GM18507 (cell line): ENCODE results near the gene SLC22A23.

ENCODE experiments used
- DNase-seq: peaks from one replicate; pipeline ENCODE4 v3.0.0; 2011; ENCODE audit warnings: low read depth; ENCODE audit not compliant: insufficient read length; ENCODE audit errors: extremely low spot score
- FAIRE-seq: peaks from 2 replicates; lab custom pipeline; 2011; peaks lifted over from hg19 to GRCh38; lab: Jason Lieb, UNC

SLC22A23 gene

DNA sequence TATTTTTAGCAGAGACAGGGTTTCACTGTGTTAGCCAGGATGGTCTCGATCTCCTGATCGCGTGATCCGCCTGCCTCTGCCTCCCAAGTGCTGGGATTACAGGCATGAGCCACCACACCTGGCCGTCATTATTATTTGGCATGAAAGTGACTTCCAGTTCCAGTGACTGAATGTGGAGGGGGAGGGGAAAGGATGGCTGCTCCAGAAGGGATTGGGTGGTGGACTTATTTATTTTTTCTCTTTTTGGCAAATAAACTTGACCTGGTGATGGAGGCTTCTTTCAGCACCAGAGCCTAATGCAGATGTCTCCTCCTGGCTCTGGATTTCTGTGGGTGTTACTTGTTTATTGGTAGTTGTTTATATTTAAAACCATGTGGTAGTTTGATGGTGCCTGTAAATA, 16.9 kb upstream of the SLC22A23 start:
- DNase-seq, result no peak
- no peak for FAIRE-seq

DNA sequence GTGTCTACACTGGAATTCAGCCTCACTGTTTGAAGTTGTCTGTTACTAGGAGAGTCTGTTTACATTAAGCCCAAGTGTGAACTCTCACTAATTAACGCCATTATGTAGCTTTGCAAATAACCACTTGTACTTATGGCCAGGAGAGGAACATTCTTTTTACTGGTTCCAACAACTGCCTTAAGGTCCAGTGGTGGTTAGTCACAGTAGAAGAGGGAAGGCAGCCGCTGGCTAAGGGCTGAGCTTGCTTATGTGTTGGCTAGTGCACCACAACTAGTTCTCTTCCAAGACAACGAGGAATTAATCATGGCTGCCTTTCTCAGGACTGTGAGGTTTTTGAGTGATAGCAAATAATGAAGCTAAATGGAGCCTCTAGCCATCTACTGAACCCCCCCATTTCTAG, 14.9 kb upstream of the SLC22A23 start:
- FAIRE-seq, result no peak
- DNase-seq, result no peak

DNA sequence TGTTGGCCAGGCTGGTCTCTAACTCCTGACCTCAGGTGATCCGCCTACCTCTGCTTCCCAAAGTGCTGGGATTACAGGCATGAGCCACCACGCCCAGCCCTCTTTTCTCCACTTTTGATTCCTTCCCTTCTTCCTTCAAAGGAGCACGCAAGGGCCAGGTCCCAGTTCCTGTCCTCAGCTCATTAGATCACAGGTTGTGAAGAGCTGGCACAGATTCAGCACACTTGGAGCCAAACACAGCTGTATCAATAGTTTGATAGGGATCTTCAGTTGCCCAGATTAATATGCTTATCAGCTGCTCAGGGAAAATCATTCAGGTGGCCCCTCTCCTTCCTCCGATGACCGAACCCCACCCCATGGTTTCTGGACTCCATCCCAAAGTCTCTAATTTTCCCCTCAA, 14.4 kb upstream of the SLC22A23 start:
- DNase-seq (no peak), FAIRE-seq (no peak)

DNA sequence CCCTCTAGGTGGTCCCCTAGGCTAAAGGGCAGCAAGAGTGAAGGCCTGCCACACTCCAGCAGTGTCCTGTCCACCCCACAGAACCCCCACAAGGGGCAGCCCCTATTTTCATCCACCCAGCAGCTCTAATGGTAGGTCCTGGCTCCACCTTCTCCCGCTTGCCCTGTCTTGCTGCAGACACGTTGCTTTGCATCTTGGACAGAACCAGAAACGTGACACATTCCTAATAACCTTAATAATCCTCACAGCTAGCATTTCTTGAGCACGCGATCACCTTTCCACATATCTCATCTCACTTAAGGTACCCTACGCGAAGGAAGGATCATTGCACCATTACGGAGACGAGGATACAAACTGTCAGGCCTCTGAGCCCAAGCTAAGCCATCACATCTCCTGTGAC, 11.7 kb upstream of the SLC22A23 start:
- FAIRE-seq (no peak), DNase-seq (no peak)

DNA sequence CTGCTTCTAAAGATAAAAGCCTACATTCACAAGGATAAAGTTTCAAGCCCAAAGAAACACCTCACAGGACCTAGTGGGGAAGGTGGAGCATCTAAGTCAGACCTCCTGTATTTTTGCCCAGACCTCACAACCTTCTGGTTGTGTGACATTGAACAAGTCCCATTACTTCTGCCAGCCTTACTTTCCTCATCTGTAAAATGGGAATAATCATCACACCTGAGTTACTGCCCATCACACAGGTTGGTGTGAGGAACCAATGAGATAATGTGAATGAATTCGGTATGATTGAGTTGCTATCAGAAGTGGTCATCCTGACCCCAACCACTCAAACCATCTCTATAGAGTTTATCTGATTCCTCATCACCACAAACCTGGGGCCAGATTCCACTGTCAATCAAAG, 11.1 kb upstream of the SLC22A23 start:
- FAIRE-seq (no peak), DNase-seq (no peak)

DNA sequence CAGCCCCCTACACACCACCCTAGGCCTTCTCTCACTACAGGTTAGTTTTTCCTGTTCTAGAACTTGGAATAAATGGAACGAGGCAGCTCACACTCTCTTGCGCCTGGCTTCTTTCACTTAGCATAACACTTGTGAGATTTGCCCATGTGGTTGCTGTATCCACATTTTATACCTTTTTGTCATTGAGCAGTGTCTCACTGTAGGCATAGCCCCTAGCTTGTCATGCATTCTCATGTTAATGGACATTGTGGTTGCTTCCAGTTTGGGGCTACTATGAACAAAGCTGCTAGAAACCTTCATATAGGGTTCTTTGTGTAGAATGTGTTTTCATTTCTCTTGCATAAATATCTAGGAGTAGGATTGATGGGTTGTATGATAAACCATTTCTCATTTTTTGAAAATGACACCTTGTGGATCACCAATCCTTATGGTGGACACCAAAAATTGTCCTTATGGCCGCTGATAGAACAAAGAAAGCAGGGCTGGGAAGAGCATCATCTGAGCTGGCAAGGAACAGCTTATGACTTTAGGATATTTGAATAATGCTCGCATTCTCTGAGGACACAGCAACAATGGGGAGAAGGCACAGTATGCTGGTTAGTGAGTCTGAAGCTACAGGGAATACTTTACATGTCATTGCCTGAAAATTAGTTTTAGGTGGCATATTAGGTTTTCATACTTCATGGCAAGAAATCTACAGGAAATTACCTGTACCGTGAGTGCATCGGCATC, 9.8 kb upstream of the SLC22A23 start:
- DNase-seq (no peak), FAIRE-seq (no peak)

DNA sequence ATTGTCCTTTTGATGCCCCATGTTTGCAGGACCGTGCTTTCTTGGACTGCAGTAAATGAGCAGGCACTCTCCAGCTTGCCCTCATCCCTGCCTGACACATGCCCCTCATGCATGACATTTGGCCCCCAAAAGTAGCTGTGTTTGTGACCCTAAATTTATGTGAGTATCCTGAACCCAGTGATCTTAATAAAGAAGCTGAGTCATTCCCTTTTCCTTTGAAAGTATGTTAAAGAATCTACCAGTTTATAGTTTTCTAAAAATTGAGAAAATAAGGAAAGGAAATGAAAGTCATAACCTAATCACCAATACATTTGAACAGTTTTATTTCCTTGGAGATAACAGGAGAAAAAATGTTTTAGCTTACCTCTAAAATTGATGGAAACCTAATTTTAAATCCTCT, 3.4 kb upstream of the SLC22A23 start:
- no peak for DNase-seq
- no peak for FAIRE-seq

DNA sequence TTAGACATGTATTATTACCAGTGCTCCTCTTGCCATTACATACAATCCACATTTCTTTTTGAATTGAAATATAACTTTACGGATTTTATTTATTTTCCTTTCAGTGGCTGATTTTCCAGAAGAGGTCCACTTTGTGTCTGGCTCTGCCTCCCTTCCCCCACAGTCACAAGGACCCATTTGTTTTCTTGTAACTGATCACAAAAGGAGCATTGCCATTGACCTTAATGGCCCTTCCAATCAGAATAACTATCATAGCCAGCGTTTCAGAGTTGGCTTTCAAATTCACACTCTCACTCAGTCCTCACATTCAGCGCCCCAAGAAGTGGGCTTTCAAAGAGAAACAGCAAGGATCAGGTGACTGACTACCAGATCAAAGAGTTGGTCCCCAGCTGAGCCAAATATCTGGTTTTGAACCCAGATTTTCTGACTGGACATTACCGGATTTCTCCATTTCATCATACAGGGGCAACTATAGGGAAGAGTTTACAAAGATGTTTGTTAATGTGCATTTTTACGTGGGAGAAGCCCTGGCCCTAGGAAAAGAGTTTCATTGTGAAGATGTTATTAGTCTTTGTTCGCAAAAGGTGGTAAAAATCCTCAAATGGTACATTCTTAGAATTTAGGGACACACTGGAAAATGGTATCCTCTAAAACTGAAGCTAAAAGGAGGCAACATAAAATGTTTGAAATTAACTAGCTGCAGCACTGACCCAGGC, 2.0 kb upstream of the SLC22A23 start:
- FAIRE-seq (no peak), DNase-seq (no peak)

DNA sequence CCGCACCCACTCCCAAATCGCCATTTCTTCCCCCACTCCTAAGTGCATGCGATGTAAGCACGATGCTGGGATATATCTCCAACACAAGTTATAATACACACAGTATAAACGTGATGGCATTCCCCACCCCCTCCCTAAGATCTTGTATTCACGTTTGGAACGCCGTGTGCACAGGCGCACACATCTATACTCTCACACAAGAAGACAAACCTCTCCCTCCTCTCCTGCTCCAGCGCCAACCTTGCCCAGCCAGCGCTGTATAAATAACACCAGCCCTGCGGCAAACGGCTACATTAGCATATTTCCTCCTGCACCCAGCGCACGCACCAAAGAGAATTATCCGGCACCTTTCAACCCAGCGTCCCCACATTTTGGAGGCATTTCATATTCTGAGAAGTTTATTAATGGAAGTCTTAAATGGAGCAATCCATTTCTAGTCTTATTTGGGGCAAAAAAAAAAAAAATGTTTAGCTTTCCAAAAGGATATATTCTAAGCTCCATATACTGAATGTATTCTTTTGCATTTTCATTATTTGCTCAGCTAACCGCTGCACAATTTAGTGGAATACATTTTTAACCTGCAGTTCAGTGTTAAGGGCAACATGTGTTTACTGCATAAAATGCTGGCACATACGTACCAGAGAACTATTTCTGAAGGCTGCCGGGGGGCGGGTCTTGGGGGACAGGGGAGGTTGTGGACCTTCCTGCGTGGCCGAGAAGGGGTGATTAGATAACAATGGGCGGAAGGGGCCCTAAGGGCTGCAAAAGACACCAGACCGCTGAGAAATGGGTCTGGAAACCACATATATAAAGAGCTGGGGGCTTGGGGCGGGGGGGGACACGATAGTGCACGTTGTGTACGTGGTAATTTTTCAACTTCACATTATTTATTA, 1.1 kb upstream of the SLC22A23 start:
- no peak for DNase-seq
- FAIRE-seq, result no peak

DNA sequence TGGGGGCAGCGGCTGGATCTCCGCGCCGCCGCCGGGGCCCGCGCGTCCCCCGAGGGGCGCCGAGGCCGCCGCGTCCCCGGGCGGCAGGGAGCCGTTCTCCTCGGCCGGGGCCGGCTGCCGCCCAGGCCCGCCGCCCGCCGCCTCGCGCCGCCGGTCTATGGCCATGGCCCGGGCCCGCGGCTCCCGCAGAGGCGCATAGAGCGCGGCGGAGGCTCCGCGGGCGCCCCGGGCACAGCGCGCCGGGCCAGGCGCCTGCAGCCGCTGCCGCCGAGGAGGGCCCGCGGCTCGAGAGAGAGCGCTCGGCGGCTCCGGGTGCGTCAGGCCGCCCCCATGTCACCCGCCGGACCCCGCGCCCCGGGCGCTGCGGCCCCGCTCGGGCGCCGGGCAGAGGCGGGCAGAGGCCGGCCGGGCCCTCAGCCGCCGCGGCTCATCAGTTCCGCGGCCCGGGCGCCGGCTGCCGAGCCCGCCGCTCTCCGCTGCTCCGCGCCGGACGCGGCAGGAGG, 404 bp downstream of the SLC22A23 start:
- DNase-seq (no peak), FAIRE-seq (no peak)

DNA sequence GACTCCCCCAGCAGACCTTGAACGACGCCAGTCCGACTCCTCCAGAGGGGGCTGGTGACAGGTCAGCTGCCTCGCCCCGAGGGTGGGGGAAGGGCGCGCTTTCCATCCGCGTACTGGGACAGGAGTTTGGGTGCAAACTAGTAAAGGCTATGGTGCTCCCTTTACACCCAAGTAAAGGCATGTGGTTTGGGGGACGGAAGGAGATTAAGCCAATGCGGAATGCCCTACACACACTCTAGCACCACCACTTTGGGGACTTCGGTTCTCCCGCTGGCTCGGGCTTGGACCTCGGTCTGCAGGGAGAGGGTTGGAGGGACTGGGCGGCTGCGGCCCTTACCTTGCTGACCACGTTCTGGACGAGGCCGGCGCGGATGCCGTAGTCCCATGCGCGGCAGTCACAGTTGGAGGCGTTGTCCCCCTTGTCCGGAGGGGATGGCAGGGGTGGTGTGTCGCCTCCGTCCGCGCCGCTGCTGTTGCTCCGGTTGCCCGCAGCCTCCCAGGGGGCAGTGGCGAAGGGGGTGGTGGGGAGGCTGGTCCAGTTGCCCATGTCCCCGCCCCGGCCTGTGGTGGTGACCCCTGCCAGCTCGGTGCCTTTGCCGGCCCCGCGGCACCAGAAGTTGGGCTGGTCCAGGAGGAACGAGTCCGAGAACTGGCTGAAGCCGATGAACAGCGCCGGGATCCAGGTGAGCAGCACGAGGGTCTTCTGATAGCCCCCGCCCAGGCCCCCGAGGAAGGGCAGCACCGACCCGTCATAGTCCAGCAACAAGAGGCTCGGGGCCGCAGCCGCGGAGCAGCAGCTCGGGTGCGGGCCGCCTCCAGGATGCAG, 1.1 kb downstream of the SLC22A23 start:
- DNase-seq, result no peak
- FAIRE-seq, result no peak

DNA sequence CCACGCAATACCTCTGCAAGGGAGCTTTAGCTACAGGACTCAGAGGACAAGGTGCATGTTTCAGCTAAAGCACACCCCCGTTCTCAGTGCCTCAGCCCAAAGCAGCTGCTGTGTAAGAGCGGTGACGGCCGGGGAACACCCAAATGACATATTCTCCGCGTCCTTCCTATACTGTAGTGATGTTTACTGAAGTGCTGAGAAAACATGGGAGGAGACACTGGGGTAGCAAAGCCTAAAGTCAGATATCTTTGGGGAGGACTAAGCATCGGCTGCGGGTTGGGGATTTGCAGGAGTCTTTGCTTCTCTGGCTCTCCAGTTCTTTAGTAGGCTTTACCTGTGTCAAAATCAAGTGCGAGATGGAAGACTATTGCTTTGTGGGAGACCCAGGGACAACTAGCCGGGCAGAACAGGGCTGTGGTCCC, 1.7 kb downstream of the SLC22A23 start:
- no peak for DNase-seq
- no peak for FAIRE-seq

DNA sequence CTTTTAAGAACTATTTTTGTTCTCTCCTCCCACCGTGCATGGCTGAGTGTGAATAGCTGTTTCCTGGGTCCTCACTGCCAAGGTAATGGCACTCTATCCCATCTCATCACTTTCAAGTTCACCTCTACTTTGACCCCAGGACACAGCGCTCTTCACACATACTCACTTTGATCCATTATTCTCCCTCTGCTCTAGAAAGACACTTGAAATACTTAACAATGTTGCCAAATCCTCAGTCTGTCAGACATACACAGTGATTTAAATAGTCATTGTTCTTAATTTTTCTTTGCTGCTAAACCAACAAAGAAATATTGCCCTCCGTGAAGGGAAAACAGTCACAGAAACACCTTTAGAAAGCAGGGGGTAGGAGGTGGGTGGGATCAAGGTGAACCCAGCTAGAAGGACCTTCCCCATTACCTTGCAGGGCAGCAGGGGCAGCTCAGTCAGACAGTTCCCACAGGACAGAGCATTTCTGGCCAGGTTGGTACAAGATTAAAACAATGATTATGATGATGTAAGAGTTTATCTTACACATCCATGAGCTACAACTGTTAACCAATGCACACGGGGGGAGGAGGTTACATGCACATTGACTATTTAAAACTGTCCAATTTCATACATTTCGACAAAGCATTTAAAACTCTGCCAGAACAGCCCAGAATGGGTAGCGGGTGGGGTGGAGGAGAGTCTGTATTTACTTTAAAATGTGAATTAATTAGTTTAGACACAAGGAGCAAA, 2.4 kb downstream of the SLC22A23 start:
- DNase-seq (no peak), FAIRE-seq (no peak)

DNA sequence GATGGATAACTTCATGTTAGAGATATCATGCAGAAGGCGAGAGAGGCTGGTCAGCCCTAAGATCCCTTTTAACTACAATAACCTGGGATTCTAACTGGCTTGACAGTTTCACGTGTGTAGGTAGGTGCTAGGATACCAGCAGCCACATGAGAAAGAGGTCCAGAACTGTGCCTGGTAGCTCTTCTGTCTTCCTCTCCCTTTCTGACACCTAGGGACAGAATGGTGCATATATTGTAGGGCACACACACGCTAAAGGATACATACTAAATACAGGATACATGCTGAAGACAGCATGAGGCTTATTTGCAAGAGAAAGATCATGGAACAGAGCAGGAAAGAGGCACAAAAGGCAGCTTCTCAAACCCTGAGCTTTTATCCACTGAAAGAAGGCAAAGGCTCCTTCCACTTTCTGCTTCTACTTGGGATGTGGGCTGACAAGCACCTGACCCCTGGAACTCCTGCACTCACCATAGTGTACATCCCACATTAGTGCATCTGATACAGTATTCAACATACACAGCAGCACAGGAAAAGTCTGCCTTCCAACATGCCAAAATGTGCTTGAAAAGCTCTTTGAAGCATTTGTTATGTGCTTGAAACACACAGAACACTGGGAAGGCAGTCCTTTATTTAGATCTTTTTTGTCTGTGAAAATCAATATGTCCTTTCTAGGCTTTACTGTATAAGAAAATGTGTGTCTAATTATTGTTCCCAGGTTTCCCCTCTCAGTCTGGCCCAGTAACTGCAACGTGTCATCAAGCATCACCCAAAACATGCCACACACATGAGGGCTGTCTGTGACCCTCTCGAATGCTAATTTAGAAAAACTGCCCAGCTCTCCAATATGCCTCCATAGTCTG, 3.2 kb downstream of the SLC22A23 start:
- DNase-seq (no peak), FAIRE-seq (no peak)

DNA sequence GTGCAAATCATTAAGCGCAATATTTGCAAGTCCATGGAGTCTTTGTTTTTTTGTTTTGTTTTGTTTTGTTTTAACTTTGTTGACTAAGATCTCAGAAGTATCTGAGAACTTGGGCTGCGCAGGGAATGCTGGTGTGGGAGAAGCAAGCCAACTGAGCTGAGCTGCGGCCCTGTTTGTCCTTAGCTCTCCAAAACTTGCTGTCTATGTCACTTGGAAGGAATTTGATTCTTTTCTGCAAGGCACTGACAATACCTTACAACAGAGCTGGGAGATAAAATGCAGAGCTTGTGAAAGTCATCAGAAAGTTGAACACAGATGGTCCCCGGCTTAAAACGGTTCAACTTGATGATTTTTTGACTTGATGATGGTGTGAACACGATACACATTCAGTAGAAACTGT, 5.4 kb downstream of the SLC22A23 start:
- no peak for DNase-seq
- no peak for FAIRE-seq

DNA sequence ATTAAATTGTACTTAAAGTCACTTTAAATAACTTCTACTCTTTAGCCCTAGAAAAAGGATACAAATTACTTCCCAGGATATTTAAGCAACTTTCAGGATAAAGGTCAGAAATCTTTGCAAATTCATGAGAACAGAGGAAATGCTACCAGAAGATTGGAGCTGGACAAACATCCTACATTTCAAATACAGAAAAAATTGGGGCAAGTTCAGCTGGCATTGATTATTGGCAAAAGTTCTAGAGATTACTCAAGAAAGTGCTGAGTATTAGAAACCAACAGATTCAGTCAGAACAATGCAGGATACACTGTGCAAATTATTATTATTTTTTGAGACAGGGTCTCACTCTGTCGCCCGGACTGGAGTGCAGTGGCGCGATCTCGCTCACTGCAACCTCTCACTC, 6.0 kb downstream of the SLC22A23 start:
- FAIRE-seq (no peak), DNase-seq (no peak)

DNA sequence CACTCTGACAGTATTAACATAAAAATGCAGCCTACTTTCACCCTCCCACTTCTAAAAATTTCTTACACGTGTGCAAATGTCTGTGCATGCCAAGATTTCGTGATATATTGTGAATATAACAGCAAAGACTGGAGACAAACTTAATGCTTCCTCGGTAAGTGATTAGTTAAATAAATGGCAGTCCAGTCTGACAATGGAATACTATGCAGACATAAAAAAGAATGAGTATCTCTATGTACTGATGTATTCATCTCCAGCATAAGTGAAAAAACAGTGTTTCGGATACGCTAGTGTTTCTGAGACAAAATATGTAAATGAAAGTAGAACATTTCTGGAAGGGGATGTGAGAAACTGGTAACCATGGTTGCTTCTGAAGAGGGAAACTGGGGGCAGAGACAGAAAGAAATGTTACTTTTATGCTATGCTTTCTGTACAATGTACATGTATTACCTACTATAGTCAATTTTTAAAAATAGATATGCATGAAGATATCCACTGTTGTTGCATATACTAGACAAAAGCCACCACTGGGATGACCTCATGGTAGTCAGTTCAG, 7.0 kb downstream of the SLC22A23 start:
- FAIRE-seq, result no peak

DNA sequence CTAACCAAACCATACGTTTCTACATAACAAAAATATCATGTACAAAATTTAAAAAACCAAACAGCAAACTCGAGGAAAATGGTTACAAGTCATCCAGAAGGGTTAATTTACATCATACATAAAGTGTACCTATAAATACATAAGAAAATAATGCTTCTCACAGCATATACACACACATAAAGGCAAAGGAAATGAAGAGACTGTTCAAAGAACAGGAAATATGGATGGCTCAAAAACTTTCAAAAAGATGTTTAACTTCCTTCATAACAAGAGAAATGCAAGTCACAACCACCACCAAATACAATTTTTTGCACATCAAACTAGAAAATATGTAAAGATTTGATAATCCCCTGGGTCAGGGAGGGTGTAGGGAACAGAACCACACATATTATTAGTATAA, 7.5 kb downstream of the SLC22A23 start:
- no peak for FAIRE-seq
- DNase-seq, result no peak

More for the DNA sequence above, 7.0 kb downstream of the SLC22A23 start:
- DNase-seq, result no peak
